Transverse colon (tissue), 4 donors: ENCODE measurements around the gene PDE4D. TPM values are rescaled to one million over a fixed set of nuclear protein-coding genes. Genes with fewer than 3 reads are reported as not detected.
A peak's percentile ranks its signal among the peaks of the same experiment; 100 is the strongest.

Experiments used
- DNase-seq: peaks from one replicate; pipeline ENCODE4 v3.0.0-alpha.2; 2019
- H3K27ac ChIP-seq, 4 donors: fragments of 200-600 bp; sonication (generic); 2 replicates each; pipeline ENCODE4 v1.5.1; 2016 to 2018; ENCODE audit warnings: inconsistent platforms in 4 of 4
- H3K27me3 ChIP-seq: fragments of 200-600 bp; sonication (generic); 2 replicates; pipeline ENCODE4 v1.5.1; 2017; ENCODE audit warnings: inconsistent platforms
- H3K36me3 ChIP-seq, 4 donors: fragments of 200-600 bp; sonication (generic); 2 replicates each; pipeline ENCODE4 v1.5.1; 2017 to 2019; ENCODE audit warnings: inconsistent platforms in 4 of 4
- H3K4me1 ChIP-seq, 4 donors: fragments of 200-600 bp; sonication (generic); 2 replicates each; pipeline ENCODE4 v1.5.1; 2017 to 2020; ENCODE audit warnings: inconsistent platforms in 4 of 4
- H3K4me3 ChIP-seq, 4 donors: fragments of 200-600 bp; sonication (generic); 1 replicate in 1 of 4; 2 replicates in 3 of 4; pipeline versions ENCODE4 v1.5.1 to v1.6.1; 2017 to 2019; ENCODE audit warnings: inconsistent platforms in 4 of 4
- H3K9me3 ChIP-seq, 2 donors: fragments of 200-600 bp; sonication (generic); 2 replicates each; pipeline ENCODE4 v1.5.1; 2017 to 2019; ENCODE audit warnings: inconsistent platforms in 2 of 2
- EP300 ChIP-seq: sonication (generic); formaldehyde crosslinking; IDR thresholded peaks from one replicate; pipeline ENCODE4 v1.6.1; 2017; ENCODE audit warnings: antibody characterized with exemption, low read depth
- POLR2A ChIP-seq: fragments of 450-650 bp; IDR thresholded peaks from one replicate; pipeline ENCODE4 v1.6.1; 2016; ENCODE audit warnings: antibody characterized with exemption, mild to moderate bottlenecking, moderate library complexity
- POLR2AphosphoS5 ChIP-seq, 3 donors: sonication (generic); formaldehyde crosslinking; IDR thresholded peaks; one replicate each; pipeline ENCODE4 v1.6.1; 2016; ENCODE audit warnings: antibody characterized with exemption in 3 of 3
- WGBS, 2 donors: methylation state at CpG; one replicate each; pipeline ENCODE4 v1.1.5; 2018; ENCODE audit warnings: low coverage in 1 of 2; 5-methylcytosine and 5-hydroxymethylcytosine counted together
- in situ Hi-C, 4 donors: fragments of 200-750 bp; cut with MboI; loops; one replicate each; pipeline versions ENCODE4 v1.15.0 to v1.15.1; 2017; ENCODE audit warnings: low sequenced_read_pairs in 3 of 4, low pct_ligation_motif_present in 1 of 4, low pct_unique_long_range_greater_than_20kb in 1 of 4
- intact Hi-C: fragments of 100-400 bp; cut with DNase I; formaldehyde crosslinking; loops from one replicate; pipeline ENCODE4 v1.15.1; 2023; ENCODE audit warnings: low total_unique reads
- total RNA-seq, 4 donors: library from RNA; depleted of rRNA; stranded (reverse); fragments of >200 nt; gene quantifications; one replicate each; pipeline ENCODE4 v1.1.0, GENCODE V29; 2016
- TF ChIP-seq, protein P1 (sequence below), 5 experiments: fragments of 200-600 bp in 3 of 5; fragments of 450-650 bp in 2 of 5; sonication (generic) in 3 of 5; IDR thresholded peaks; 1 replicate in 2 of 5; 2 replicates in 3 of 5; pipeline ENCODE4 v1.5.1; 2016 to 2017; ENCODE audit warnings: antibody characterized with exemption in 5 of 5, inconsistent platforms in 3 of 5, mild to moderate bottlenecking in 2 of 5, moderate library complexity in 1 of 5

PDE4D gene
- total RNA-seq, 4 donors from 2014 or later, result 47.0 to 302 (median 73.6) TPM

DNA sequence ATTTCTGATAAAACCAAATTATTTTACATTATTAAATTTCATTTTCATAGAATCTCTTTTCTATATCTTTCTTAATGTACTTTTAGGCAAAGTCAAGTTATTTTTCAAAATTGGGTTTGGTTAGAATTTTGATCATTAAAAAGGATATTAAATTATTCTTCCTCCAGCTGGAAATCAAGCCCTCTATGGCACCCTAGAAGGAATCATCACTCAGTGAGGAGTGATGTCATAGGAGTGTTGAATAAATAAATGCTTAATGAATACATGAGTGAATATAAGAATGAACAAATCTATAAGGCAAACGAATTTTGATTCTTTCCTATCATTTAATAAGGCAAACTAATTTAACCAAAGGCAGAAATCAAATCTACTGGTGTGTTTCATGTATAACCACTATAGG is 639.9 kb downstream of the PDE4D start:
- no peak overlapping the region for H3K4me3 ChIP-seq
- no peaks in the 10 kb centered on the region for H3K9me3 ChIP-seq
- in situ Hi-C loops (no loop called here), intact Hi-C loops (no loop called here)
- H3K36me3 ChIP-seq, result no peaks in the 10 kb centered on the region
- WGBS, 2 donors, result 64 to 79% methylated on average over 1 of the region's 1 CpG
- no peaks in the 10 kb centered on the region for H3K27me3 ChIP-seq
- H3K4me1 ChIP-seq, result peaks cover 4 to 38% (median 11%) of the 10 kb centered on the region in 4 donors
- TF ChIP-seq, protein P1, sequence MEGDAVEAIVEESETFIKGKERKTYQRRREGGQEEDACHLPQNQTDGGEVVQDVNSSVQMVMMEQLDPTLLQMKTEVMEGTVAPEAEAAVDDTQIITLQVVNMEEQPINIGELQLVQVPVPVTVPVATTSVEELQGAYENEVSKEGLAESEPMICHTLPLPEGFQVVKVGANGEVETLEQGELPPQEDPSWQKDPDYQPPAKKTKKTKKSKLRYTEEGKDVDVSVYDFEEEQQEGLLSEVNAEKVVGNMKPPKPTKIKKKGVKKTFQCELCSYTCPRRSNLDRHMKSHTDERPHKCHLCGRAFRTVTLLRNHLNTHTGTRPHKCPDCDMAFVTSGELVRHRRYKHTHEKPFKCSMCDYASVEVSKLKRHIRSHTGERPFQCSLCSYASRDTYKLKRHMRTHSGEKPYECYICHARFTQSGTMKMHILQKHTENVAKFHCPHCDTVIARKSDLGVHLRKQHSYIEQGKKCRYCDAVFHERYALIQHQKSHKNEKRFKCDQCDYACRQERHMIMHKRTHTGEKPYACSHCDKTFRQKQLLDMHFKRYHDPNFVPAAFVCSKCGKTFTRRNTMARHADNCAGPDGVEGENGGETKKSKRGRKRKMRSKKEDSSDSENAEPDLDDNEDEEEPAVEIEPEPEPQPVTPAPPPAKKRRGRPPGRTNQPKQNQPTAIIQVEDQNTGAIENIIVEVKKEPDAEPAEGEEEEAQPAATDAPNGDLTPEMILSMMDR (IDR thresholded peaks at IDR 0.05), result no peak
- TF ChIP-seq EP300 (no peak), POLR2A (no peak), POLR2AphosphoS5 (IDR thresholded peaks at IDR 0.05) (no peak)
- DNase-seq, result no peak
- H3K27ac ChIP-seq, result peak overlapping the region; percentile 31 to 78 (median 51)

DNA sequence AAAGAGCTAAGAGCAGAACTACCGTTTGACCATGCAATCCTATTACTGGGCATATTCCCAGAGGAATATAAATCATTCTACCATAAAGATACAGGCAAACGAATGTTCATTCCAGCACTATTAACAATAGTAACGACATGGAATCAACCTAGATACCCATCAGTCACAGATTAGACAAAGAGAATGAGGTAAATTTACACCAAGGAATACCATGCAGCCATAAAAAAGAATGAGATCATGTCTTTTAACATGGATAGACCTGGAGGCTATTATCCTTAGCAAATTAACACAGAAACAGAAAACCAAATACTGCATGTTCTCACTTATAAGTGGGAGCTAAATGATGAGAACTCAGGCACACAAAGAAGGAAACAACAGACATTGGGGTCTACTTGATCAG is 641.9 kb downstream of the PDE4D start:
- H3K4me3 ChIP-seq, result no peak overlapping the region
- no peaks in the 10 kb centered on the region for H3K27me3 ChIP-seq
- in situ Hi-C loops (no loop called here), intact Hi-C loops (no loop called here)
- peak overlapping the region in 3 of 4 donors; percentile 39 to 78 (median 63) for H3K27ac ChIP-seq
- H3K9me3 ChIP-seq, result no peaks in the 10 kb centered on the region
- H3K36me3 ChIP-seq, result no peaks in the 10 kb centered on the region
- TF ChIP-seq POLR2A (no peak), EP300 (no peak), POLR2AphosphoS5 (IDR thresholded peaks at IDR 0.05) (no peak)
- peaks cover 0 to 40% (median 6%) of the 10 kb centered on the region in 4 donors for H3K4me1 ChIP-seq
- WGBS, 2 donors, result 44 to 56% methylated on average over 3 of the region's 3 CpGs
- no peak for DNase-seq

DNA sequence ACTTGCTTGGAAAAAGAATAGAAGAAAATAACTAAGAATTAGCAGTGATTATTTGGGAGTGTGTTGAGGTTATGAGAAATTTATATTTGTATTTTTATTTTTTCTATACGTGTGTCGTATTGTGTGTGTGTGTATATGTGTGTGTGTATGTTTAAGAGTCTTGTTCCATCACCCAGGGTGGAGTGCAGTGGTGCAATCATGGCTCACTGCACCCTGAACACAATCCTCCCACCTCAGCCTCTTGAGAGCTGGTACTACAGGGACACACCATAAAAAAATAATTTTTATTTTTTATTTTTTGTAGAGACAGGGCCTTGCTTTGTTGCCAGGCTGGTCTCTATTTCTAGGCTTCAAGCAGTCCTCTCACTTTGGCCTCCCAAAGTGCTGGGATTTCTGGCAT is 643.8 kb downstream of the PDE4D start:
- TF ChIP-seq POLR2AphosphoS5 (IDR thresholded peaks at IDR 0.05) (no peak), EP300 (no peak), POLR2A (no peak)
- TF ChIP-seq, protein P1 (IDR thresholded peaks at IDR 0.05), result no peak
- Histone ChIP-seq H3K36me3 (no peaks in the 10 kb centered on the region), H3K27me3 (no peaks in the 10 kb centered on the region), H3K4me3 (no peak overlapping the region), H3K27ac (peak overlapping the region in 2 of 4 donors; percentile 9 to 78), H3K4me1 (peaks cover 0 to 48% (median 15%) of the 10 kb centered on the region in 4 donors), H3K9me3 (no peaks in the 10 kb centered on the region)
- 89% methylated on average over 2 of the region's 2 CpGs for WGBS, 2 donors
- intact Hi-C loops, result no loop called here
- no peak for DNase-seq
- in situ Hi-C loops, result no loop called here

DNA sequence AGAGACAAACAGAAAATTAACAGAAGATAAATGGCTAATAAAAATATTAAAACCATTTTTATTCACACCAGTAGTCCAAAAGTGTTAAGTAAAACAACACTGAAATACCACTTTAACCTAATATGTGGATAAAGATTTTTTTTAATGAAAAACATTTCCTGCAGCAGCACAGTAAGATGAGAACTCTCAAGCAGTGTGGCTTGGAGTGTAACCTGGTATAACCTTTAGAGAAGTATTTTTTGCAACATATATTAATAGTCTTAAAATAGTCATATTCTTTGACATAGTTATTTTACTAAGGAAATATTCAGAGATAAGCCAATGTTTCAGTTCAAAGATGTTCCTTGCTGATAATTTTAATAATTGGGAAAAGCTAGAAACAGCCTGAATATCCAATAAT is 644.4 kb downstream of the PDE4D start:
- Histone ChIP-seq H3K27me3 (no peaks in the 10 kb centered on the region), H3K27ac (peak overlapping the region in 1 of 4 donors; percentile 78), H3K9me3 (no peaks in the 10 kb centered on the region), H3K4me1 (peaks cover 0 to 48% (median 15%) of the 10 kb centered on the region in 4 donors), H3K36me3 (no peaks in the 10 kb centered on the region), H3K4me3 (no peak overlapping the region)
- intact Hi-C loops (no loop called here), in situ Hi-C loops (no loop called here)
- TF ChIP-seq EP300 (no peak), POLR2A (no peak), POLR2AphosphoS5 (IDR thresholded peaks at IDR 0.05) (no peak)
- TF ChIP-seq, protein P1 (IDR thresholded peaks at IDR 0.05), result no peak
- no peak for DNase-seq

DNA sequence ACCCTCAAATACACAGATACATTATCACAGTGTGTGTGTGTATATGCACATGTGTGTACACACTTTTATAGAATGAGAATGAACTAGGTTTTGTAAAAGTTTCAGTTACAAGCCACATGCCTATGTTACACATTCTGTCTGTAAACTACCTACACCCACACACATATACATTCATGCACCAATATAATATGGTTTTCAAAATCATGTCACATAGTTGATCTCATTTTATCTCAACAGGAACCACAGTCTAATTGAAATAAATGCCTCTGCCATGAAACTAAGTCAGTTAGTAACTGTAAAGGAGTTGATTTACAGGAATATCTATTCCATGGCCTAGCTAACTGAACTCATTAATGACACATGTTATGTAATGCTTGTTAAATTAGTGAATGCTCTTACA is 646.6 kb downstream of the PDE4D start:
- no peak for TF ChIP-seq POLR2AphosphoS5 (IDR thresholded peaks at IDR 0.05)
- TF ChIP-seq EP300, result no peak
- TF ChIP-seq, protein P1 (IDR thresholded peaks at IDR 0.05), result no peak
- no peak for TF ChIP-seq POLR2A
- in situ Hi-C loops, result no loop called here
- intact Hi-C loops, result no loop called here
- peak overlapping the region; percentile 62 to 78 (median 65) for H3K27ac ChIP-seq
- no peaks in the 10 kb centered on the region for H3K36me3 ChIP-seq
- no peak overlapping the region for H3K4me3 ChIP-seq
- no peaks in the 10 kb centered on the region for H3K9me3 ChIP-seq
- no peaks in the 10 kb centered on the region for H3K27me3 ChIP-seq
- H3K4me1 ChIP-seq, result peaks cover 0 to 45% (median 15%) of the 10 kb centered on the region in 4 donors
- no peak for DNase-seq
